GM13977 (cell line): ENCODE data around the gene AUTS2.

Experiments
- DNase-seq: peaks from one replicate; pipeline ENCODE4 v3.0.0; 2012; ENCODE audit warnings: low spot score
- CTCF ChIP-seq: IDR thresholded peaks from 2 replicates; pipeline ENCODE4 v1.5.1; 2012; ENCODE audit warnings: mild to moderate bottlenecking, control low read depth; ENCODE audit not compliant: insufficient read depth; ENCODE audit errors: extremely low read depth, missing control alignments
- in situ Hi-C: fragments of 300-500 bp; cut with MboI; formaldehyde crosslinking; loops from one replicate; pipeline ENCODE4 v1.12.0; 2022; ENCODE audit warnings: low sequenced_read_pairs, low pct_unique_long_range_greater_than_20kb, mixed read lengths, inconsistent platforms; ENCODE audit not compliant: unreplicated experiment

The AUTS2 gene

GRCh38 chr7:69568266-69568665 is 30.0 kb upstream of the AUTS2 start:
- no peak for DNase-seq
- TF ChIP-seq CTCF, result no peak
- in situ Hi-C loops, result no loop called here

- TF ChIP-seq CTCF, result no peak
- no peak for DNase-seq
- in situ Hi-C loops, result no loop called here
Measured at GRCh38 chr7:69575651-69576050, 22.6 kb upstream of the AUTS2 start.

- in situ Hi-C loops, result no loop called here
- DNase-seq, result no peak
- TF ChIP-seq CTCF, result no peak
Measured at GRCh38 chr7:69577221-69577620, 21.1 kb upstream of the AUTS2 start.

- in situ Hi-C loops, result no loop called here
- TF ChIP-seq CTCF, result no peak
- DNase-seq, result no peak
Measured at GRCh38 chr7:69585169-69585568, 13.1 kb upstream of the AUTS2 start.

GRCh38 chr7:69586321-69586720 is 12.0 kb upstream of the AUTS2 start:
- in situ Hi-C loops, result no loop called here
- DNase-seq, result no peak
- TF ChIP-seq CTCF, result no peak

- in situ Hi-C loops, result no loop called here
- no peak for DNase-seq
- no peak for TF ChIP-seq CTCF
Measured at GRCh38 chr7:69588773-69589172, 9.5 kb upstream of the AUTS2 start.

- no peak for DNase-seq
- no peak for TF ChIP-seq CTCF
- in situ Hi-C loops, result no loop called here
Measured at GRCh38 chr7:69591805-69592204, 6.5 kb upstream of the AUTS2 start.
